GM18511 (cell line): ENCODE measurements around the gene MCF2L.
"Not testable (repeated sequence)": the region's sequence is repeated elsewhere in the genome, so short reads cannot be mapped to it uniquely, and the experiment has no call there.

Experiments
- ATAC-seq: cut with Tn5 transposase; IDR thresholded peaks from one replicate; pipeline ENCODE4 v1.9.1; 2021; ENCODE audit warnings: mild to moderate bottlenecking, moderate library complexity; ENCODE audit not compliant: unreplicated experiment

MCF2L gene

DNA sequence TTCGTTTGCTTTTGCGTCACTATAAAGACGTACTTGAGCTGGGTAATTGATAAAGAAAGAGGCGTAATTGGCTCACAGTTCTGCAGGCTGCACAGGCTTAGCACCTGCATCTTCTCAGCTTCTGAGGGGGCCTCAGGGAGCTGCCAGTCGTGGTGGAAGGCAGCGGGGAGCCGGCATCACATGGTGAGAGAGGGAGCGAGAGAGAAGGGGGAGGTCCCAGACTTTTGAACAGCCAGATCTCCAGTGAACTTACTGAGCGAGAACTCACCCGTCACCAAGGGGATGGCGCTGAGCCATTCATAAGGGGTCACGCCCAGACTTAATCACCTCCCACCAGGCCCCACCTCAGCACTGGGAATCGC lies 77.8 kb downstream of the MCF2L start:
- no peak for ATAC-seq

- ATAC-seq = no peak
These were observed 78.6 kb downstream of the MCF2L start for GRCh38 chr13:113047587-113047986.

DNA sequence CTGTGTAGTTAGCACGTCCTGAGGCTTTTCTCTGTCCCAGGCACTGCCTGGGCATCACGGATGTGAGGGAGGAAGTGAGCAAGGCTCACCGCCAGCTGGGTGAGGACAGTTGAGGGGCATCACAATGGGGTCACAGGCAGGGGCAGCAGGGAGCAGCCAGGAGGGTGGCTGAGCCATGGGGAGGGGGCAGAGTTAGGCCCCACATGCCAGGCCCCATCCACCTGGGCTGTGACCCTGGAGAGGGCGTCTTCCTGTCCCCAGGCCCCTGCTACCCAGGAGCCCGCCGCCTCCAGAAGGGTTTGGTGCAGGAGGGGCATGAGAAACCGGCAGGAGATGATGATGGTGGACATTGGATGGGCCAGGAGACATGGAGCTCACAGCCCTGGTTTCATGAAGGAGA lies 79.8 kb downstream of the MCF2L start:
- ATAC-seq = no peak

GRCh38 chr13:113049521-113049941 lies 80.5 kb downstream of the MCF2L start:
- ATAC-seq = no peak

- ATAC-seq = no peak
These were observed 81.0 kb downstream of the MCF2L start for GRCh38 chr13:113049981-113050380.

DNA sequence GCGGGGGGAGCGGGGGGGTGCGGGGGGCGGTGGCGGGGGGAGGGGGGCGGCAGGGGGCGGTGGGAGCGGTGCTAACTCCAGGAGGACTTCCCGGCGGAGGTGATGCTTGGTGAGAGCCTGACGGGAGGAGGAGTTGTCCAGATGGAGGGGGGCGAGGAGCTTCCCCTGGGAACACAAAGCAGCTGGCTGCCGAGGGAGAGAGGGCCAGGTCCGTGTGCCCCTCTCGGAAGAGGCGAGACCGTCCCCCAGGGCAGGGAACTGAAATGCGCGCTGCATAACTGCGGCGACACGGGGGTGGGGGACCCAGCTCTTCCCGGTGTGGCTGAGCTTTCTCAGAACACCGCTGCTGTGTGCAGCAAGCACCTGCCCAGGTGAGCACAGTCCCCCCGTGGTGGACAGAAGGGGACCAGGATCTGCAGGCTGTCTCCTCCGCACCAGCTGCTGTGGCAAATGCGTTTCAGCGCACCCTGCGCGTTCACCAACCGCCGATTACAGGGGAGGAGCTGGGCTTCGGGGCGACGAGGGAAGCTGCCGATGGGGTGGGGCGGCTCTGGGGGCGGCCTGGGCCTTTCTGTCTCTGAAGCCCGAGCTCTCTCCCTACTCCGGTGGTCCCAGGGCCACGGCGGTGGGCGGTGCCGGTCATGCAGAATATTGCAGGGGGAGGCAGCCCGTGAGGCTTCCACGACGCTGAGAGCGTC lies 81.9 kb downstream of the MCF2L start:
- no peak for ATAC-seq

DNA sequence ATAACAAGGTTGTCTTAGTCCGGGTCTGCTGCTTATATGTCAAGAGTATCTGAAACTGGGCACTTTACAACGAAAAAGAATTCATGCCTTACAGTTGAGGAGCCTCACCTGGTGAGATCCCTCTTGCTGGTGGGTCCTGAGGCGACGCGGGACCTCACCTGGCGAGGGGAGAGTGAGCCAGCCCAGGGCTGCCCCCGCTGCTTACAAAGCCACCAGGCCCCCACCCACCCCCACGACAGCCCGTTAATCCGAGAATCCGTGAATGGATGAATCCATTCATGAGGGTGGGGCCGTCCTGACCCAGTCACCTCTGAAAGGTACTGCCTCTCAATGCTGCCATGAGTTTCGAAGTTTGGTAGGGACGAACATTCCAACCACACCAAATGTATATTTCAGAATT lies 82.6 kb downstream of the MCF2L start:
- ATAC-seq = no peak

DNA sequence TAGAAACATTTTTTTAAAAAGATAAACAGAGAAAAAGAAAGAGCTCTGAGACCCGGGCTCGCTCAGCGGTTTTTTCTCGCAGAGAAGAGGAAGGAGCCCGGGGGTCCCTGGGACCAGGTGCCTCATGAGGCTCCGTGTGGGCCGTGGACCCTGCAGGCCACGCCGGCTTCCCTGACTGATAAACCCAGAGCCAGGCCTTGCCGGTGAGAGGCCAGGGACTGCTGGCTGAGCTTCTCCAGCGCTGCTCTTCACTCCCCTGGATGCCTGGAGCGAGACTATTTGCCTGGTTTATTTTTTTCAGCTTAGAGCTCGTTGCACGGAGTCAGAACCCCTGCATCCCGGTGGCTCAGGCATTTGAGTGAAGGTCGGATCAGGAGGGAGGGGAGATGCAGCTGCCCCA lies 83.2 kb downstream of the MCF2L start:
- ATAC-seq = no peak

DNA sequence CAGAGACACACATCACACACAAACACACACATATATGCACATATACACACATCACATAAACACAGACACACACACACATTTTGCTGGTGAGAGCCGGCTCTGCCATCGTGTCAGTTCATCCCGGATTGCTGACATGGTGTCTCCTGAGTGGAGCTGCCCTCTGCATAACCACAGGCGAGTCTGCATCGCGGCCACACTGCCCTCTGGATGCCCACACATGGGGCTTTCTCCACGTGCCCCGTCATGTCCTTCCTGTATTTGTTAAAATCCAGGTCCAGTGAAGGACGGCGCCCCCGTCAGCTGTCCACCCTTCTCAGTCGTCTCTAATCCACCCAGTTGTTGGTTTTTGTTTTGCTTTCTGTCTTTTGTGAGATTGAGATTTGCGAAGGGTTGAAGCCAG lies 84.0 kb downstream of the MCF2L start:
- no peak for ATAC-seq

- no peak for ATAC-seq
These were observed 84.4 kb downstream of the MCF2L start for GRCh38 chr13:113053376-113053775.

GRCh38 chr13:113053801-113054604 lies 85.0 kb downstream of the MCF2L start:
- no peak for ATAC-seq

DNA sequence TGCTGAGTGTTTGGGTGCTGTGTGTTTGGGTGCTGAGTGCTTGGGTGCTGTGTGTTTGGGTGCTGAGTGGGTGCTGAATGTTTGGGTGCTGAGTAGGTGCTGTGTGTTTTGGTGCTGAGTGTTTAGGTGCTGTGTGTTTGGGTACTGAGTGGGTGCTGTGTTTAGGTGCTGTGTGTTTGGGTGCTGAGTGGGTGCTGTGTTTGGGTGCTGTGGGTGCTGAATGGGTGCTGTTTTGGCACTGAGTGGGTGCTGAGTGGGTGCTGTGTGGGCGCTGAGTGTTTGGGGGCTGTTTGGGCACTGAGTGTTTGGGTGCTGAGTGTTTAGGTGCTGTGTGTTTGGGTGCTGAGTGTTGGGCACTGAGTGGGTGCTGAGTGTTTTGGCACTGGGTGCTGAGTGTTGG lies 88.1 kb downstream of the MCF2L start:
- ATAC-seq = no peak

- ATAC-seq = not testable (repeated sequence)
These were observed 88.5 kb downstream of the MCF2L start for GRCh38 chr13:113057559-113057958.

- ATAC-seq = no peak
These were observed 89.3 kb downstream of the MCF2L start for GRCh38 chr13:113058129-113058987.

GRCh38 chr13:113058988-113059850 lies 90.2 kb downstream of the MCF2L start:
- no peak for ATAC-seq

- no peak for ATAC-seq
These were observed 90.9 kb downstream of the MCF2L start for GRCh38 chr13:113059891-113060290.

DNA sequence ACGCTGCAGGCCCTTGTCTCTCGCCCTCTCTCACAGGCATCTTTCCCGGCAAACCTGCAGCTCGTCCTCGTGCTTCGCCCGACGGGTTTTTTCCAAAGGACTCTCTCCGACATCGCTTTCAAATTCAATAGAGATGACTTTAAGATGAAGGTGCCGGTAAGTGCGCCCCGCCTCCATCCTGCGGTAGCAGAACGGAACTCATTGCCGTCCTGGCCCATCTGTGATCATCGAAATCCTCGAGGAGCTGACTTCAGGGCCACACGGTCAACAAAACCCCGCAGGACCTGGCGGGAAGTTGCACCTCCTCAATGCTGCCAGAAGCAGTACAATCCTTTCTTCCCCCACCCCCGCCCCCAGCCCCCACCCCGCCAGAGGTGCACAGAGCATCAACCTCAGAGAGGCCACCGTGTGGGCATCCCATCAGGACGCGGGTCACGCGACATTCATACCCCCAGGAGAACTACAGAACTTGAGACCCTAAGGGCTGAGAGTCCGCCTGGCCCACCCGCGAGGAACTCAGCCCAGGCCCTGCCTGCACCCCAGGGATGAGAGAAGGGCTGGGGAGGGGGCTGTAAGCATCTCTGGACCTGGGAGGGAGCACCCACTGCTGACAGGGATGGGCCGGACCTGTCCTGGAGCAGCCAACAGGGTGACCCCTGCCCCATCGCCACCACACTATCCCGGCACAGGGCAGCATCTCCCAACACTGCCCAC lies 91.7 kb downstream of the MCF2L start:
- no peak for ATAC-seq

- no peak for ATAC-seq
These were observed 92.2 kb downstream of the MCF2L start for GRCh38 chr13:113061271-113061625.

GRCh38 chr13:113061796-113062425 lies 92.9 kb downstream of the MCF2L start:
- ATAC-seq = no peak

GRCh38 chr13:113062691-113063090 lies 93.7 kb downstream of the MCF2L start:
- no peak for ATAC-seq
